Measurements from ENCODE around the gene EPHA6.

The EPHA6 gene

GRCh38 chr3:97125902-97126499 lies 311.6 kb downstream of the EPHA6 start:
- no peaks in the 10 kb centered on the region for H4K20me1 ChIP-seq (ENCODE audit: insufficient read depth, low read length)
- H3K4me2 ChIP-seq (ENCODE audit: insufficient read depth, low read length): no peak overlapping the region
- H3K9me3 ChIP-seq (ENCODE audit: insufficient read depth, low read length, severe bottlenecking): no peaks in the 10 kb centered on the region
- no peaks in the 10 kb centered on the region for H3K36me3 ChIP-seq (ENCODE audit: insufficient read depth, low read length)
- no peaks in the 10 kb centered on the region for H3K4me1 ChIP-seq (ENCODE audit: insufficient read depth, low read length)
- no peak overlapping the region for H2AFZ ChIP-seq (ENCODE audit: low read depth, low read length)
- DNase-seq: no peak
- H3K27me3 ChIP-seq (ENCODE audit: insufficient read depth, low read length, poor library complexity): no peaks in the 10 kb centered on the region
- TF ChIP-seq EZH2 (IDR thresholded peaks at IDR 0.05; ENCODE audit: borderline replicate concordance, low read depth, low read length, severe bottlenecking): no peak
- TF ChIP-seq, protein P1, sequence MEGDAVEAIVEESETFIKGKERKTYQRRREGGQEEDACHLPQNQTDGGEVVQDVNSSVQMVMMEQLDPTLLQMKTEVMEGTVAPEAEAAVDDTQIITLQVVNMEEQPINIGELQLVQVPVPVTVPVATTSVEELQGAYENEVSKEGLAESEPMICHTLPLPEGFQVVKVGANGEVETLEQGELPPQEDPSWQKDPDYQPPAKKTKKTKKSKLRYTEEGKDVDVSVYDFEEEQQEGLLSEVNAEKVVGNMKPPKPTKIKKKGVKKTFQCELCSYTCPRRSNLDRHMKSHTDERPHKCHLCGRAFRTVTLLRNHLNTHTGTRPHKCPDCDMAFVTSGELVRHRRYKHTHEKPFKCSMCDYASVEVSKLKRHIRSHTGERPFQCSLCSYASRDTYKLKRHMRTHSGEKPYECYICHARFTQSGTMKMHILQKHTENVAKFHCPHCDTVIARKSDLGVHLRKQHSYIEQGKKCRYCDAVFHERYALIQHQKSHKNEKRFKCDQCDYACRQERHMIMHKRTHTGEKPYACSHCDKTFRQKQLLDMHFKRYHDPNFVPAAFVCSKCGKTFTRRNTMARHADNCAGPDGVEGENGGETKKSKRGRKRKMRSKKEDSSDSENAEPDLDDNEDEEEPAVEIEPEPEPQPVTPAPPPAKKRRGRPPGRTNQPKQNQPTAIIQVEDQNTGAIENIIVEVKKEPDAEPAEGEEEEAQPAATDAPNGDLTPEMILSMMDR (IDR thresholded peaks at IDR 0.05; ENCODE audit: borderline replicate concordance, extremely low read depth, low read length, poor library complexity, severe bottlenecking): no peak
- ATAC-seq (ENCODE audit: insufficient read depth, low read depth): no peak
- no peaks in the 10 kb centered on the region for H3K79me2 ChIP-seq (ENCODE audit: insufficient read depth, low read length)
- no peak overlapping the region for H3K9ac ChIP-seq (ENCODE audit: low read depth, low read length)
- H3K27ac ChIP-seq (ENCODE audit: low read length): no peak overlapping the region
- H3K4me3 ChIP-seq (ENCODE audit: low read depth in 1 of 2, low read length in 2 of 2): no peak overlapping the region

- Histone ChIP-seq H3K9me3 (ENCODE audit: insufficient read depth, low read length, severe bottlenecking) (no peaks in the 10 kb centered on the region), H4K20me1 (ENCODE audit: insufficient read depth, low read length) (no peaks in the 10 kb centered on the region), H3K4me2 (ENCODE audit: insufficient read depth, low read length) (no peak overlapping the region), H3K4me3 (ENCODE audit: low read depth in 1 of 2, low read length in 2 of 2) (no peak overlapping the region), H3K79me2 (ENCODE audit: insufficient read depth, low read length) (no peaks in the 10 kb centered on the region), H3K36me3 (ENCODE audit: insufficient read depth, low read length) (no peaks in the 10 kb centered on the region), H3K27ac (ENCODE audit: low read length) (no peak overlapping the region), H3K27me3 (ENCODE audit: insufficient read depth, low read length, poor library complexity) (no peaks in the 10 kb centered on the region), H2AFZ (ENCODE audit: low read depth, low read length) (no peak overlapping the region), H3K9ac (ENCODE audit: low read depth, low read length) (no peak overlapping the region), H3K4me1 (ENCODE audit: insufficient read depth, low read length) (no peaks in the 10 kb centered on the region)
- no peak for ATAC-seq (ENCODE audit: insufficient read depth, low read depth)
- no peak for TF ChIP-seq EZH2 (IDR thresholded peaks at IDR 0.05; ENCODE audit: borderline replicate concordance, low read depth, low read length, severe bottlenecking)
- TF ChIP-seq, protein P1 (IDR thresholded peaks at IDR 0.05; ENCODE audit: borderline replicate concordance, extremely low read depth, low read length, poor library complexity, severe bottlenecking): no peak
- no peak for DNase-seq
Measured at GRCh38 chr3:97131476-97131875, 317.1 kb downstream of the EPHA6 start.

- Histone ChIP-seq H2AFZ (ENCODE audit: low read depth, low read length) (no peak overlapping the region), H3K27ac (ENCODE audit: low read length) (no peak overlapping the region), H3K4me3 (ENCODE audit: low read depth in 1 of 2, low read length in 2 of 2) (no peak overlapping the region), H3K79me2 (ENCODE audit: insufficient read depth, low read length) (no peaks in the 10 kb centered on the region), H3K4me2 (ENCODE audit: insufficient read depth, low read length) (no peak overlapping the region), H3K9me3 (ENCODE audit: insufficient read depth, low read length, severe bottlenecking) (no peaks in the 10 kb centered on the region), H3K36me3 (ENCODE audit: insufficient read depth, low read length) (no peaks in the 10 kb centered on the region), H3K4me1 (ENCODE audit: insufficient read depth, low read length) (no peaks in the 10 kb centered on the region), H3K27me3 (ENCODE audit: insufficient read depth, low read length, poor library complexity) (no peaks in the 10 kb centered on the region), H3K9ac (ENCODE audit: low read depth, low read length) (no peak overlapping the region), H4K20me1 (ENCODE audit: insufficient read depth, low read length) (no peaks in the 10 kb centered on the region)
- ATAC-seq (ENCODE audit: insufficient read depth, low read depth) (0 out of 3 replicates have a peak, but pooled peaks have one; percentile 50), DNase-seq (no peak)
- TF ChIP-seq EZH2 (IDR thresholded peaks at IDR 0.05; ENCODE audit: borderline replicate concordance, low read depth, low read length, severe bottlenecking): no peak
- TF ChIP-seq, protein P1 (IDR thresholded peaks at IDR 0.05; ENCODE audit: borderline replicate concordance, extremely low read depth, low read length, poor library complexity, severe bottlenecking): peak; percentile 39
Measured at GRCh38 chr3:97138914-97139541, 324.6 kb downstream of the EPHA6 start.

All from DND-41 (cell line).